GM13976 (cell line): ENCODE results near the gene CPN2.

ENCODE experiments used
- DNase-seq: peaks from one replicate; pipeline ENCODE4 v3.0.0; 2012; ENCODE audit warnings: low spot score
- CTCF ChIP-seq: IDR thresholded peaks from 2 replicates; pipeline ENCODE4 v1.5.1; 2012; ENCODE audit warnings: borderline replicate concordance, mild to moderate bottlenecking; ENCODE audit not compliant: insufficient read depth; ENCODE audit errors: extremely low read depth, missing control alignments, control extremely low read depth
- in situ Hi-C: fragments of 300-500 bp; cut with MboI; formaldehyde crosslinking; loops from one replicate; pipeline ENCODE4 v1.12.0; 2022; ENCODE audit warnings: low sequenced_read_pairs, mixed read lengths, inconsistent platforms; ENCODE audit not compliant: unreplicated experiment

Gene CPN2

GRCh38 chr3:194383276-194383940, 32.3 kb upstream of the CPN2 start:
- in situ Hi-C loops, result no loop called here
- DNase-seq, result no peak

GRCh38 chr3:194382892-194383223, 31.7 kb upstream of the CPN2 start:
- no peak for TF ChIP-seq CTCF
- in situ Hi-C loops, result no loop called here

More at GRCh38 chr3:194383276-194383940, 32.3 kb upstream of the CPN2 start:
- TF ChIP-seq CTCF, result no peak

GRCh38 chr3:194382196-194382891, 31.2 kb upstream of the CPN2 start:
- no peak for TF ChIP-seq CTCF
- in situ Hi-C loops, result no loop called here
- DNase-seq, result no peak

More at GRCh38 chr3:194382892-194383223, 31.7 kb upstream of the CPN2 start:
- DNase-seq, result no peak

- TF ChIP-seq CTCF, result no peak
- no peak for DNase-seq
- in situ Hi-C loops, result no loop called here
Observed at GRCh38 chr3:194381460-194381875, 30.3 kb upstream of the CPN2 start.

GRCh38 chr3:194380326-194380725, 29.2 kb upstream of the CPN2 start:
- in situ Hi-C loops, result no loop called here
- DNase-seq, result no peak
- no peak for TF ChIP-seq CTCF

- TF ChIP-seq CTCF, result no peak
- in situ Hi-C loops, result no loop called here
- DNase-seq, result no peak
Observed at GRCh38 chr3:194379651-194380050, 28.5 kb upstream of the CPN2 start.
